Cerebellar cortex (tissue), 1 donor: ENCODE measurements around the gene JAKMIP1.

Experiments
- DNase-seq: peaks from one replicate; pipeline ENCODE4 v3.0.0-alpha.2; 2015; ENCODE audit warnings: low spot score

The JAKMIP1 gene

DNA sequence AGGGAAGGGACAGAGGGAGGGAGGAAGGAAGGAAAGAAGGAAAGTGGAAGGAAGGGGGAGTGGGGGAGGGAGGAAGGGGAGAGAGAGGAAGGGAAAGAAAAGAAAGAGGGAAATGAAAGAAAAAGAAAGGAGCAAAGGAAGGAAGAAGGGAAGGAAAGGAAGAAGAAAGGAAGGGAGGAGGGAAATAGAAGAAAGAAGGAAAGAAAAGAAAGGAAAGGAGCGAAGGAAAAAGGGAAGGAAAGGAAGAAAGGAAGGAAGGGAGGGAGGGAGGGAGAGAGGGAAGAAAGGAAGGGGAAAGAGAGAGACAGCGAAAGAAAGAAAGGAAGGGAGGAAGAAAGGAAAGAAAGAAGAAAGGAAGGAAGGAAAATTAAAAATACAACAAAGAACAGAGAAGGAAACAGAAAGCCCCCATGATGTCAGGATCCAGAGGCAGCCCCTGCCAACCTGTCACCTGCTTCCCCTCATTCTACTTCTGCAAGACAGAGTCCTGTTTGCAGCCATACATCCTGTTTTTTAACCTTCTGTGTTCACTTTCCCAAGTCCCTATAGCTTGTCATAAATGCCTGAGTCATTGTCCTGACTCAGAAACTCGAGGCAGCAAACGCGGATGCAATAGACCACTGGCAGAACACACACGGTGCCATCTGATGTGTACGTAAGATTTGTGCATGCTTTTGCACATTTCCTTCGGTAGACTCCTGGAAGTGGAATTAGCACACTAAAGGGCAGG, 105.2 kb downstream of the JAKMIP1 start:
- no peak for DNase-seq

DNA sequence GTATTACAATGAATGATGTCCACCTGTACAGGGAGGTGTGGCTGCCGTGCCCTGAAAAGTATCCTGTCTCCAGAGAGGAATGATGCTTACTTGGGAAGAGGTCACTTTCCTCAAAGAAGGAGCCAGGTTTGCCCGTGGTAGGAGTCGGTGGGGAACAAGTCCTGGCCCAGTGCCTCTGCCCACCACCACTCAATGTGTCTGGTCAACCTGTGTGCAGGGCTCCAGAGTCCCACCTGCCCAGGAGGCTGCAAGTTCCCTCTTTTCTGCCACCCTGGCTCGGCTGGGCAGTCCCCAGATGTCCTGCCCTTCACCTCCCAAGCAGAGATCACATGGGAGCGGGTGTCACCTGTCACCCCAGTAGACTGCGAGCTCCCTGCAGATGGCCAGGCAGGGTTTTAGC, 106.7 kb downstream of the JAKMIP1 start:
- DNase-seq = no peak

DNA sequence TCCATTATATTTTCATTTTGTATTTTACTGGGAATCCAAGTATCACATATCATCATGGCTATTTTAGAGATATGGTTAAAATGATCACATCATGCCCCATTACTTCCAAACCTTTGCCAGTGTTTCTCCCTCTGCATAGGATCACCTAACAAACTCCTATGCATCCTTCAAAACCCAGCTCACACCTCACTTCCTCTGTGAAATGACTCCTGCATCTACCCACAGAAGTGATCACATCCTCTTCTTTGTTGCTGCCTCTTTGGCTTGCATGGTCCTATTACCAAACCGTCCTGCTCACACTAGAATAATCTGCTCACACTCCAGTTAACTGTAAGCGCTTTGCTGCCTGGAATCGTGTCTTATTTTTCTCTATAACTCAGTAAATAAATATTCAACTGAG, 107.4 kb downstream of the JAKMIP1 start:
- DNase-seq = no peak

DNA sequence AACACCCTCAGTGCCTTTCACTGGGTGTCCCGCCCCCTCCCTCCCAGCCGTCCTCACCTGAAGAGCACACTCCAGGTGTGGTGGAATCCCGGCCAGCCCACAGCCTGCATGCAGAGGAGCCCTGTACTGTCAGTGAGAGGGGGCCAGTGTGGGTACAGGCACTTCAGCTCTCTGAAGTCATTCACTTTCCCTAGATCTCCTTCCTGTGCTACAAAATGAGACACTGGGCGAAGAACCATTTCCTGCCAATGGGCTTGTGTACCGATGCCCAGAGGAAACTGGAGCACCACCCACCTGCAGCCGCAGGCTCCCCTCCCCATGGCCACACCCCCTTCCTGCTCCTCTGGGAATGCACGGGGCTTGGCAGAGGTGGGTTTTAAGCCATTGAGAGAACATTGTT, 108.2 kb downstream of the JAKMIP1 start:
- no peak for DNase-seq

DNA sequence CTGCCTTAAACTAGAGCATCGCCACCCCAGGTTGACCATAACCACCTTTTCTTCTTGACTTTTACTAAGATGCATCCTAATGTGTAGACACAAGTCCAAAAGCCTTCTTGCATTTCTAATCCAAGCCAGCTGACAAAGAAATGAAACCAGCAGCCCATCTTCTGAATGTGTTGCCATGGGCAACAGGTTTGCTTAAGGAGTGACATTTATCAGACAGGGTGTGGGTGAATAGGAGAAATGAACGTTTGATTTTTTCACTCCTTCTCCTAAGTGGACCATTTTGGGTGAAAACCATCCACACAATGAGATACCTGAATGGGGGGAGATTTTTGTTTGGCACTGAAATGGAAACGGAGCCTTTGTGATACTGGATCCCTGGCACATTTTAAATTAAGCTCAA, 109.4 kb downstream of the JAKMIP1 start:
- DNase-seq = no peak

DNA sequence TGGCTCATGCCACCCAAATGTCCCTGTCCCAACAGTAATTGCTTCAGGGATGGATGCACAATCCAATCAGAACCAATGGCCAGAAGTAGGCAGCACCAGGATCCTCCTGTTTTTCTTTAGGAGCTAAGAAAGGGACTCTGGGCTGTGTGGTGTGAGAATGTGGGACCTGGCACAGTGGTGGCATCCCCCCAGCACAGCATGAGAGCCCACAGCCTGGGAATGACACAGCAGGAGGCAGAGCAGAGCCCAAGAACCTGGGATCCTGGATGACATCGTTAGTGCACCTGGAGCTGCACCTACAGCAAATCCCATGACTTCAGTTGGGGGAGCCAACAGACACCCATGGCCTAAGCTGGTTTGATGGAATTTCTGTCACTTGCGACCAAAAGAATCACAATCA, 111.4 kb downstream of the JAKMIP1 start:
- no peak for DNase-seq

DNA sequence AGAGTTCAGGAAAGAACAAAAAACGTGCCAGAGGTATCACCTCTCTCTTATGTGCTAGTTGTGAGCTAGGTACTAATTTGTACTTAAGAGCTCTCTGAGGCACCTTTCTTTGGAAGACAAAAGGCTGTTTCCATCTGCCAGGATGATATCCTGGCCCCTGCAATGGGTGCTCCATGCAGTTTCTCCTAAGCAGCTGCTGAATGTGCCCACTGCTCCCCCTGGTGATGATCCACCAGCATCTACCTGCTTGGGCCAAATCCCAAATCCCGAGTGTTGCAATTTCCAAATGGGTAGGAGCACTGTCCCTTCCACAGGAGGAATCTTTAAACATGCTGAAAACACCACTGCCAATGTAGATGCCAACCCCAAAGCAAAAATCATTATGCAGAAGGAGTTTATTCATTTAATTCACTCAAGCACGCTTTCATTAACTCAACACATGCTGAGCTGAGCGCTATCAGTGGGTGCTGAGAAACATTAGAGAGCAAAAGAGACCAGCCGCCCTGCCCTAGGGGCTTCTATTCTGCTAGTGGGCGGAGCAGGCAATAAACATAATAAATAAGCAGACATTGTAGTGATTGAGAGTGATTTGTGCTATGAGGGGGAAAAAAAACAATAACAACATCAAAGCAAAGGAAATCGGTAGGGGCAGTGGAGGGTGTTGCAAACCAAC, 112.5 kb downstream of the JAKMIP1 start:
- peak; percentile 65 for DNase-seq

DNA sequence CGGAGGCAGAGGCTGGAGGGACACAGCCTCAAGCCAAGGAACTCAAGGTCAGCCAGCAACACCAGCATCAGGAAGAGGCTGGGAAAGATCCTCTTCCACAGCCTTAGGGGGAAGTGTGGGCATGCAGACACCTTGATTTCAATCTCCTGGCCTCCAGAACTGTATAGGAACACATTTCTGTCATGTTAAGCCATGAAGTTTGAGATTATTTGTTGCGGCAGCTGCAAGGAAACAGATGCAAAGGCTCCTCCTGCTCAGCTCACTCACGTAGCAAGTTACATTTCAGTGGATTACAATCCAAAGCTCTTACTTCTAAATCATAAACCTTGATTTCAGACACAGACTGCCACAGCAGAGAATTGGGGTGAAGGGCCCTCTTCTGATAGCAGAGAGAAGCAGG, 113.5 kb downstream of the JAKMIP1 start:
- DNase-seq = no peak

DNA sequence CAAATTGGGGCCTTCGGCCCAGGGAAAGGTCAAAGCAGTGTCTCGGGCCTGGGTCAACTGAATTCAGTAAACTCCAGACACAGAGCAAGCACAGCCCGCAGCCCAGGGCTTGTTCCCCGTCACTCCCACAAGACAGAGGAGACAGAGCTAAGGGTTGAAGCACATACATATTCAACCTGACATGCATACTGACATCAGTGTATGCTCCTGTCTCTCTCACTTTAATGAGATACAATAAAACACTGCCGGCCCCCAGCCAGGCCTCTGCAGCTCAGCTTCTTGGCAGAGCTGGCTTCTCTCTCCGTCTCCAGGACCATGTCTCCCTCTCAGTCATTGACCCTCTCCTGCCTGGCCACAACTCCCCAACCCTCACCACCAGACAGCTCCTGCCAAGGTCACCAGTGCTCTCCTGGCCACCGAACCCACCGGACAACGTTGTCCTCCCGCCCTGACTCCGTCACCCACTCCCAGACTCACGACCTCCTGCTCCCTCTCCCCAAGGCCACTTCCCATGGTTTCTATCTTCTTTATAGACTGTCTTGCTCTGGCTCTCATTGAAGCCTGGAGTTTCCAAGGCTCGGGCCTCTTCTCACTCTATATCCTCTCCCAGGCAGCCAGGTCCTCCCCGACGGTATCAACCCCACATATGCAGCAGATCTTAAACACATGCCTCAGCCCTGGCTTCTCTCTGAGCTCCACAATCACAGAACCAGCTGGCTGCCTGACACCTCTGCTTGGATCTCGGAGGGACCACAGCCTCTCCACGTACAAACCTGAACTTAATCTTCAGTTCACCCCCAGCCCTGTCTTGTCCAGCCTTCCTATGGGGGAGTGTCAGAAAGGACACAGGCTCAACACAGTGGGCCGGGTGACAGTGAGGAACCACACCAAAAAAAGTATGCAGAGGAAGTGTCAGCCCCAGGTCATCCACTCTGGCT, 114.4 kb downstream of the JAKMIP1 start:
- DNase-seq = no peak

DNA sequence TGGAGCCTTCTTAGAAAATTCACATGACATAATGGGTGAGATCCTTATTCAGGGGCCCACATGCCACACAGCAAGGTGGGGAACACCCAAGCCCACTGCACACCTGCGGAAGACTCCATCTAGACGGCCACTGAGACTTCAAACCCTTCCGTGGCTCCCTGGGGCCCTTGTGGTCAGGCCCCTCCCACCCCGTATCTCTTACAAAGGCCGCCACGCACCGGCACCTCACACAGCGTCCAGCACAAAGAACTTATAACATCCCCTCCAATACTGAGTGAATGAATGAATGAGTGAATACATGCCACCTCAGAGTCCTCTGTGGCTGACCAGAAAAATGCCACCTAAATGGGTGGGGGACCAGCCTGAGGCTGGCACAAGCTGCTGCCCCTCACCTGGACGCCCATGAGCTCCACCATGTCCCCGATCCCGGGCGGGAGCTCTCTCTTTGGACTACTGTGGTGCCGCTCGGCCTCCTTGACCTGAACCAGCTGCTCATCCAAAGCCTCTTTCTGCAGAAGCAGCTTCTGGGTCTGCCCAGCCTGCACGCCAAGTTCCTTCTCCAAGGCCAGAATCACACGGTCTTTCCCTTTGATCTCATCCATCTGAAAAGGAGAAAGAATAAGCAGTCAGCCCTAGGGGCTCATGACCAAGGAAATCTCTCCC, 115.2 kb downstream of the JAKMIP1 start:
- no peak for DNase-seq

DNA sequence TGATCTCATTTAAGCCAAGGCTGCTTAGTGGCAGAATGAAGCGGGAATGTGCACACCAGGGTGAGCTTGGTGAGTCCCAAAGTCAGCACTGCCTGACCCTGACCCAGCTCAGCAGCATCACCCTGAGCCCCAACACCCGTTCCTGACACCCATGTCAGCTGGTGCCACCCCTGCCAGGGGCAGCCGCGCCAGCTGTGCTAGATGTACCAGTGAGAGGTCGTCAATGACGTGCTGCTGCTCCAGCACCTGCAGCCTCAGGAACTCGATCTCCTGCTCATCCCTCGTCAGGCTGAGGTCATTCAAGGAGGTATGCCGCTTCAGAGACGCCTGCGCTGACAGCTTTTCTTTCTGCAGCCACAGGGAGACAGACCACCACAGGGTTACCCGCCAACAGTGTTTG, 120.4 kb downstream of the JAKMIP1 start:
- no peak for DNase-seq

DNA sequence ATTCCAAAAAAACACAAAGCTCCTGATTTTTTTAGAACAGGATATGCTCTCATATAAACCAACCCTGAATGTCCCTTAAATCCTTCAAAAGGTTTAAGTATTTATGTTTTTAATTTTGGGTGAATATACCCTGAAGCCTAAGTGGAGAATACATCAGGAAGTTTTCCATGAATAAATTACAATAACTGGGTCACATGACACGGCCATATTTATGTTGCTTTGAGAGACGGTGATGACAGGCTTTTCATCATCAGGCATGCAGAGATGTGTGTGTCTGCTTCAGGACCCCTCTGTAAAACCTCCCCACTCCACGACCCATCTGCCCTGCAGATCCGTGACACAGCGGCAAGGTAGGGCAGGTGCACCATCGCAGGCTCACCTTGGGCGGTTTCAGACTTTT, 121.8 kb downstream of the JAKMIP1 start:
- no peak for DNase-seq

DNA sequence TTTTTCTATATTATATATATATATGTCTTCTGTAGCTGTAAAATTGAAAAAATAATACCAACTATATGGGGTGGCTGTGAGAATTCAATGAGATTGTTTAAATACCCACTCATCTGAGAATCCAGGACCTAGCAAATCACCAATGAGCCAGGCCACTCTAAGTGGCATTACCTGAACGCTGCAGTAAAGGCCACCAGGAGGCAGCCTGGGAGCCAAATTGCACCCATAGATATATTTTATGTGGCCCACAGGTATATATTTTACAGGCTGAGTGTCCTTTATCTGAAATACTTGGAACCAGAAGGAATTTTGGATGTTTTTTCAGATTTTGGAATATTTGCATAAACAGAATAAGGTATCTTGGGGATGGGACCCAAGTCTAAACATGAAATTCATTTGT, 124.0 kb downstream of the JAKMIP1 start:
- DNase-seq = no peak

DNA sequence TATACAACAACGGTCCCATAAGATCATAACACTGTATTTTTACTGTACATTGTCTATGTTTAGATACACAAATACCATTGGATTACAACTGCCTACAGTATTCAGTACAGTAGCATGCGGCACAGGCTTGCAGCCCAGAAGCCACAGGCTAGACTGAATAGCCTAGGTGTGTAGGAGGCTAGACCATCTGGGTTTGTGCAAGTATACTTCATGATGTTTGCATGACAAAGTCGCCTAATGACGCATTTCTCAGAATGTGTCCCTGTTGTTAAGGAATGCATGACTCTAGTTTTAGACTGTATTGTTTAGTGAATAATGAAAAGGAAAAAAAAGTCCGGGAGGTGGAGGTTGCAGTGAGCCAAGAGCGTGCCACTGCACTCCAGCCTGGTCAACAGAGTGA, 125.6 kb downstream of the JAKMIP1 start:
- no peak for DNase-seq

DNA sequence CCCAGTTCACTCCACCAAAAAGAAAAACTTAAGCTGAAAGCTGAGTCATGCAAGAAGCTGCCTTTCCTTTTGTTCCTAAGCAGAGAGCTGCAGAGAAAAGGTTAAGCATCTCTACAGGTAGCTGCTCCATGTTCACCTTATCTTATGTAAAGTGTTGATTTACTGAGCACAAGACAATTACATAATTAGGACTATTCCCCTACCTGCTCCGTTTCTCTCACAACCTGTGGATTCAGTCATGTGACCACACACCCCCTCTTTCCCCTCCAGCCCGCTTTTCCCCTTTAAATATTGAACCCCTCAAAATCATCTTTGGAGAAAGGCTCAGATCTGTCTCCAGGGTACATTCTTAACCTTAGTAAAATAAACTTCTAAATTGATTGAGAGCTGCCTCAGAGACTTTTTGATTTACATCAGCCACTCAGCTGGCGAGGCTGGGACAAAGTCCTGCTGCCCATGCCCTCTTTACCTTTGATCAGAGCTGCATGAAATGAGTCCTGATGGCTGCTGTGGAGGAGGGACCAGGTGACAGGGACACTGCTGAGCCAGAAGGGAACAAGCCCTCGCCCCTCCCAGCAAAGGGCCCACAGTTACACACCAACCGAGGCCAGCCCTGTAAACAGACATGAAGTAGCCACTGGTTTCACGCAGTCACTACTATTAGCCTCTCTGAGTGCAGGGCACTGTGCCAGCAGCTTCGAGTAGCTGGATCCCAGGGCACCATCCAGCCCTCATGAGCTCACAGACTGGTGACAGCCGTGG, 128.2 kb downstream of the JAKMIP1 start:
- DNase-seq = peak; percentile 2

DNA sequence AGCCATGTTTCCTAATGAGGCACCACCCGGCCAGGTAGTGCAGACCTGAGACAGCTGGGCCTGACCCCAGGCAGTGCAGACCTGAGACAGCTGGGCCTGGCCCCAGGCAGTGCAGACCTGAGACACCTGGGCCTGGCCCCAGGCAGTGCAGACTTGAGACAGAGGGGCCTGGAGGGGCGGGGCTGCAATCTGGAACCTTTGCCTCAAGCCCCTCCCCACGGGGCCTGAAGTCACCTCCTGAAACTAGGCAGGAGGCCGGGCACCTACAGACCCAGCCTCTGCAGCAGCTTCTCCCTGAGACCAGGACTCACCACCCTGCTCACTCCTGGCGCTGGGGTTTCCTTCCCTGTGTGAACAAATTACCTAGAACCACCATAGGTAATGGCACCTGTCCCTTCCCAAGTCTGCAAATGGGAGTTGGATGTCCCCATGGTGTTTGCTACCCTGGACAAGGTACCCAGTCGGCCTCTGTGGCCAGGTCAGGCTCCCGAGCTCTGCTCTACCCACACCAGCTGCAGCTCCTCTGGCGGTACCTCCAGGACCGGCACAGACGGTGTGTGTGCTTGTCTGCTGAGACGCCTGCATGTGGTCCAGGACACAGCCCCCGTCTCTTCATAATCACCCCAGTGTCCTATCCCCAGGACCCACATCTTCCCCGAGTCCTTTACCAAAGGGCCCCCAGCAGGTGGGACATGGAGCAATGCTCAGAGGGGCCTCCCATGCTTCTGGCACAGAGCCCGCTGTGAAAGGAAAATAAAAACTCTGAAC, 129.0 kb downstream of the JAKMIP1 start:
- DNase-seq = no peak

DNA sequence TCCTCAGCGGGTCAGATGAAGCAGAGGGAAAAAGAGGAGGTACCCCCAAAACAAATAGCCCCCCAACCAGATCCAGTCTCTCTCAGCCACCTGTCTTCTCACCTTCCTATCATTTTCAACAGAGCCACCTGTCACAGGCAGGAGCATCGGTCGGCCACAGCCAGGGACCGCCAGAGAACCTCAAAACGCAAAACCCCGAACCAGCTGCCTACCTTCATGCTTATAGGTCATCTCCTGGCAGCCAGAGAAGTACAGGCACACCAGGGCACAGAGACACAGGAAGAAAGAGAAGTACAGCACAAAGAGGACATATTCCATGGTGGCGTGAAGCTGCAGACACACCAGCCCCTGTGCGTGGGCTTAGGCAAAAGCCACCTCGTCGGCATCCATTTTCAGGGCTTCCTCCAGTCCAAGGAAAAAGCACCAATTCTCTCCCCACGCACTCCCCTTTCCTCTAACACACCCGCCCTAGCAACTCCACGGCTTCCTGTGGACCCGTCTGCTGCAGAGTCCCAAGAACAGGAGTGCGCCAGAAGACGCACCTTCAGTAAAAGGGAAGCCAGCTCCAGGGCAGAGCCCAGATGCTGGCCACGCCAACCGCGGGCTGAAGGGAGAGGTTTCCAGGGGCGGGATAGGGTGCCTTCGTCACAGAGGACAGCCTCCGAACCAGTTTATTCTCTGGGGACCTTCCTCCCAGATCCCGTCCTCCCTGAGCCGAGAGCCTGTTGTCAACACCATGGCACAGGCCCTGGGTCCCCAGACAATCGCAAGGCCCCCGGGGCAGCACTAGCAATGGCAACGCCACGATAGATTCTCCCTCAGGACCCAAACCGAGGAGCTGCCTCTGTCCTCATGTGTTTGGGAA, 130.3 kb downstream of the JAKMIP1 start:
- no peak for DNase-seq

DNA sequence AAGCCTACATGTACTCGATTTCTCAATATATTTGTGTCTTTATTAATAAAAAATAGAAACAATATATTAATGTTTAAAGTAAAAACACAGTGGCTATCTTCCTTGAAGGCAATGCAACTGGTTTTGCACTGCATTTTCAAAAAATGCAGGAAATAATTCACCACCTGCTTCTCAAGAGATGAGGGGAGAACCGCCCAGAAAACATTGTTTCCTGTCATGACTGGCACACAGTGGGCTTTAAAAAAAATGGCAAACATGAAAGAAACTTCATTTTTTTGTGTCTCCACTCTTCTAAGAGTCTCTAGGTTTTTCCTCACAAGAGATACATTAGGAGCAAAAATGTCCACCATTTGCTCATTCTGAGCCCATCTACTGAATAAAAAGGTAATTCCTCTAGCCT, 131.4 kb downstream of the JAKMIP1 start:
- no peak for DNase-seq

DNA sequence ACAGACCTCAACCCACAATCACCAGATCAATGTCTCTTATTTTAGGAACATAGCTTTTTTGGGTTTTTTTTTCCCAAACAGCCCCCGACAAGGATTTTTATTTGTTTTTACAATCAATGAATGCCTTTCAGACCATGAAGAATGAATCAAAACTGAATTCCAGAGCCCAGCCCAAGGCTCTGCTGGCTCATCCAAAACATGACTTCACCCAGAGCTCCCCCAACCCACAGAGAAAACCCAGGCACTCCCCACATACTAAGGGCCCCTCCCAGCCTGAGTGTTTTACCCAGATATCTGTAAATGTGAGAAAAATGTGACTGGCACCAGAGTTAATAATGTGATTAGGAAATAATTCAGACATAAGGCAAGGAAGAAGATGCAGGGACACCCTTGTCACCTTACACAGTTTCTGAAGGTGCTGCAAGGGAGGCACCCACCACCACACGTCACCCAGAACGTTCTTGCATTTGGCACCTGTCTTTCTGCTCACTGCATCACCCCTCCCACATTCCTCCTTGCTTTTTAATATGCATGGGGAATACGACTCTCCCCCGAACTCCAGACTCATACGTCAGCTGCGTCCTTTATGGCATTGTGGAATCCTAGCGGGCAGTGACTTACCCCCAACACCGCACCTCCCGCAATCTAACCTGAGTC, 134.3 kb downstream of the JAKMIP1 start:
- no peak for DNase-seq
